Measurements from ENCODE around the gene ASNSD1. TPM values are rescaled to one million over a fixed set of nuclear protein-coding genes. Genes with fewer than 3 reads are reported as not detected.

The ASNSD1 gene
- total RNA-seq, 6 experiments from 2014 or later, result 18.7 to 31.6 (median 27.0) TPM

DNA sequence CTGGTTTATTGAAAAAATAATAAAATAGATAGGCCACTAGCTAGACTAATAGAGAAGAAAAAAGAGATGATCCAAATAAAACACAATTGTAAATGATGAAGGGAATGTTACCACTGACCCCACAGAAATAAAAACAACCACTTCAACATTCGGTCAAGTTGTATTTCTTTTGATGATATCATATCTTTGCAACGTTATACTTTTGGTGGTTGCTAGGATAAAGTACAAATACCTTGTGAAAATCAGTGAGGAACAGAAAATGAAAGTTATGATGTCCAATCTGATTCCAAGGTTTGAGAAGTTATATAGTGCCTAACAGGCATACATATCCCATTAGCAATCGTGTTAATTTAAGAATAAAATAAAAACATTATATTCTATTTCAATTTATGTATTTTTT is 6.6 kb upstream of the ASNSD1 start:
- DNase-seq, result no peak
- intact Hi-C loops (cut with DNase I), result no loop called here
- Histone ChIP-seq H3K4me3 (no peak overlapping the region), H3K36me3 (no peaks in the 10 kb centered on the region), H3K4me1 (no peaks in the 10 kb centered on the region), H3K9me3 (peaks cover 0 to 3% (median 0%) of the 10 kb centered on the region in 4 donors), H3K27ac (no peak overlapping the region), H3K27me3 (no peaks in the 10 kb centered on the region)
- WGBS (ENCODE audit: insufficient coverage, low coverage, low lambda C conversion rate, missing lambda C conversion rate), result 38% methylated on average over 3 of the region's 3 CpGs
- no peak for ATAC-seq
- TF ChIP-seq POLR2A (IDR thresholded peaks at IDR 0.05), result no peak
- TF ChIP-seq, protein P1, sequence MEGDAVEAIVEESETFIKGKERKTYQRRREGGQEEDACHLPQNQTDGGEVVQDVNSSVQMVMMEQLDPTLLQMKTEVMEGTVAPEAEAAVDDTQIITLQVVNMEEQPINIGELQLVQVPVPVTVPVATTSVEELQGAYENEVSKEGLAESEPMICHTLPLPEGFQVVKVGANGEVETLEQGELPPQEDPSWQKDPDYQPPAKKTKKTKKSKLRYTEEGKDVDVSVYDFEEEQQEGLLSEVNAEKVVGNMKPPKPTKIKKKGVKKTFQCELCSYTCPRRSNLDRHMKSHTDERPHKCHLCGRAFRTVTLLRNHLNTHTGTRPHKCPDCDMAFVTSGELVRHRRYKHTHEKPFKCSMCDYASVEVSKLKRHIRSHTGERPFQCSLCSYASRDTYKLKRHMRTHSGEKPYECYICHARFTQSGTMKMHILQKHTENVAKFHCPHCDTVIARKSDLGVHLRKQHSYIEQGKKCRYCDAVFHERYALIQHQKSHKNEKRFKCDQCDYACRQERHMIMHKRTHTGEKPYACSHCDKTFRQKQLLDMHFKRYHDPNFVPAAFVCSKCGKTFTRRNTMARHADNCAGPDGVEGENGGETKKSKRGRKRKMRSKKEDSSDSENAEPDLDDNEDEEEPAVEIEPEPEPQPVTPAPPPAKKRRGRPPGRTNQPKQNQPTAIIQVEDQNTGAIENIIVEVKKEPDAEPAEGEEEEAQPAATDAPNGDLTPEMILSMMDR (IDR thresholded peaks at IDR 0.05), result no peak

DNA sequence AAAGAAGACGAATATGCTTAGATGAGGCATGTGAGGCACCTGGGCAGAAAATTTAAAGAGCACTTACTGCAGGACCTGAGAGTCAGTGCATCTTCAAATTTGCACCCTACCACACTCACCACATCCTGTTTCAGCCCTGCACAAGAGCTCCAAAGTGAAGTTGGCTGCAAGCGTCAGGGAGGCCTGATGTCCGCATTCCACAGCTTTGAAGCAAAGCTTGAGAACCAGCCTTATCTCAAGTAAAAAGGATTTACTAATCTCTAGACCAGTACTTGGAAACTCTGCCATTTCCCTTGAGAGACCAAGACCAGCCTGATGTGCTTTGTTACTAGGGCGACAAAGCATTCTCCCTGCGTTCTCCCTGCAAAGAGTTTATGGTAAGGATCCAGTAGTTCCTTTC is 3.4 kb upstream of the ASNSD1 start:
- no peak overlapping the region for H3K27ac ChIP-seq
- H3K4me3 ChIP-seq, result no peak overlapping the region
- no peak for TF ChIP-seq POLR2A (IDR thresholded peaks at IDR 0.05)
- TF ChIP-seq, protein P1 (IDR thresholded peaks at IDR 0.05), result no peak
- WGBS (ENCODE audit: insufficient coverage, low coverage, low lambda C conversion rate, missing lambda C conversion rate), result 66% methylated on average over 3 of the region's 5 CpGs
- intact Hi-C loops (cut with DNase I), result no loop called here
- no peaks in the 10 kb centered on the region for H3K36me3 ChIP-seq
- H3K27me3 ChIP-seq, result no peaks in the 10 kb centered on the region
- H3K9me3 ChIP-seq, result no peaks in the 10 kb centered on the region
- ATAC-seq (no peak), DNase-seq (no peak)
- H3K4me1 ChIP-seq, result peaks cover 0 to 12% (median 5%) of the 10 kb centered on the region in 4 donors

DNA sequence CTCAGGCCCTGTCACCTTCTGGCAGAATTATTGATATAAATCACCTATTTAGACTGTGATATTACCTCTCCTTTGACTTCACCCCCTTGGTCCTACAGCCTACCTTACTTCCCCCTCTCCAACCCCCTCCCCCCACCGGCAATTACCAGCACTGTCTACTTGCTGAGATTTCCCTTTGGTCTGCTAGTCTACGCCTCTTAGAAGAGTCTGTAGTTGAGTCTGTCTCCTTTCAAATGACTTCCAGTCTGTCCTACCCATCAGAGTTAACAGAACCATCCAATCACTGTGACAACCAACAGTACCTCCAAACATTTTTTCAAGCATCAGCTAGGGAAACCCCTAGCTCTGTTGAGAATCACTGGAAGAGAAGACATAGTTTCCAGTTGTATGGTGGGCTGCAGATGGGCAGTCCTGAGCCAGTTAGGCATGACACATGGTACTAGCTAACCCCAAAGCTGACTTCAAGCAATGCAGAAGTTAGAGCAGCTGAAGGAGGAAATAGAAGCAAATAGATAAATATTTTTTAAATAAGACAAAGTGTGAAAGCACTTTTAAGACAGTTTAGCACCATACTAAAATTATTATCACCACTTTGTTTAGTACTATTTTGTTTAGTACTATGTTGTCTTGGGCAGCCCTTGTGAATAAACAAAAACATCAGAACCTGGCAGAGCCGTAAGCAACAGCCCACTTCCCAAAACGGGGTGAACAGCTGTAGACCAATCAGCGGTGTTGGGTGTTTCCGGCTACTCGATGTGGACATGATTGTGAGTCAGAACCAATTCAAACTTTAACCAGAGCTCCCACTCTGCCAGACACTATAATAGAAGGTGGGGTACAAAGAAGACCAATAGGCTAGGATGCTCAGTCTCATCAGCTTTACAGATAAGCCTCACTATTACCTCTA is 2.7 kb upstream of the ASNSD1 start:
- WGBS (ENCODE audit: insufficient coverage, low coverage, low lambda C conversion rate, missing lambda C conversion rate), result 44% methylated on average over 7 of the region's 7 CpGs
- Histone ChIP-seq H3K27ac (no peak overlapping the region), H3K27me3 (no peaks in the 10 kb centered on the region), H3K9me3 (no peaks in the 10 kb centered on the region), H3K36me3 (no peaks in the 10 kb centered on the region), H3K4me1 (peaks cover 0 to 12% (median 5%) of the 10 kb centered on the region in 4 donors), H3K4me3 (no peak overlapping the region)
- intact Hi-C loops (cut with DNase I), result no loop called here
- DNase-seq, result no peak
- ATAC-seq, result no peak
- TF ChIP-seq, protein P1 (IDR thresholded peaks at IDR 0.05), result no peak
- TF ChIP-seq POLR2A (IDR thresholded peaks at IDR 0.05), result no peak

DNA sequence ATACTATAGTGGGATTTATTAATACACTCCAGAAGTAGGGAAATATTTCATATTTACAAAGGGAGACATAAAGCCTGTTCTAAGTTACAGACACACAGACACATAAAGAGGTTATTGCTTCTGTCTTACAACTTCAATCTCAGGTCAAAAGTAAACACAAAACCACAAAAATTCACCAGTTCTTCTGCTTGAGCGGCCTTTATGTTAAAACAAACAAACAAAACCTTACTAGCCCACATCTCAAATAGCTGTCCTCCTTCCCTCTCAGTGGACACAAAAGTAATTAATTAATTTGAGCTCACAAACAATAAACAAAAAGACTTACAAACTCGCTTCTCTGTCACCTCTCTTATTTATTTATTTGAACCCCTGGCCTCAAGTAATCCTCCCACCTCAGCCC is 1.5 kb upstream of the ASNSD1 start:
- Histone ChIP-seq H3K27me3 (no peaks in the 10 kb centered on the region), H3K27ac (no peak overlapping the region), H3K4me3 (no peak overlapping the region), H3K36me3 (no peaks in the 10 kb centered on the region), H3K9me3 (no peaks in the 10 kb centered on the region), H3K4me1 (peaks cover 0 to 16% (median 6%) of the 10 kb centered on the region in 4 donors)
- ATAC-seq, result no peak
- TF ChIP-seq, protein P1 (IDR thresholded peaks at IDR 0.05), result no peak
- TF ChIP-seq POLR2A (IDR thresholded peaks at IDR 0.05), result no peak
- intact Hi-C loops (cut with DNase I), result loop anchor here in 1 of 2 donors (10.0 kb wide), 1 partner anchor 105 kb away; the partner anchor contains the start of gene OSGEPL1
- WGBS (ENCODE audit: insufficient coverage, low coverage, low lambda C conversion rate, missing lambda C conversion rate), result 65% methylated on average over 2 of the region's 2 CpGs
- DNase-seq, result no peak

All from right lobe of liver (tissue), 6 donors.